GM21717 (cell line): Measurements from ENCODE around the gene UBE2E1.

Experiments used
- ATAC-seq: cut with Tn5 transposase; IDR thresholded peaks from one replicate; pipeline ENCODE4 v1.9.1; 2021; ENCODE audit warnings: mild to moderate bottlenecking, moderate library complexity; ENCODE audit not compliant: unreplicated experiment

The UBE2E1 gene

GRCh38 chr3:23805633-23806533, at the start of gene UBE2E1:
UBE2E1 (plus strand) TSS chr3:23805955; CDS start chr3:23807270, 1,315 bp downstream.
- peak; percentile 74 for ATAC-seq

- no peak for ATAC-seq
These were observed 49.4 kb upstream of the UBE2E1 start for GRCh38 chr3:23756206-23756840.

- ATAC-seq = no peak
These were observed 47.4 kb upstream of the UBE2E1 start for GRCh38 chr3:23758253-23758838.

GRCh38 chr3:23760325-23760724, 45.4 kb upstream of the UBE2E1 start:
- peak; percentile 15 for ATAC-seq

GRCh38 chr3:23760871-23761373, 44.8 kb upstream of the UBE2E1 start:
- peak; percentile 45 for ATAC-seq

GRCh38 chr3:23761440-23761896, 44.3 kb upstream of the UBE2E1 start:
- peak; percentile 33 for ATAC-seq

GRCh38 chr3:23762214-23762613, 43.5 kb upstream of the UBE2E1 start:
- ATAC-seq = peak; percentile 83

GRCh38 chr3:23762759-23763477, 42.8 kb upstream of the UBE2E1 start:
- ATAC-seq = no peak

- no peak for ATAC-seq
These were observed 41.3 kb upstream of the UBE2E1 start for GRCh38 chr3:23764407-23764806.

- no peak for ATAC-seq
These were observed 38.2 kb upstream of the UBE2E1 start for GRCh38 chr3:23767546-23767945.

GRCh38 chr3:23775254-23775909, 30.4 kb upstream of the UBE2E1 start:
- ATAC-seq = no peak

GRCh38 chr3:23776352-23776891, 29.3 kb upstream of the UBE2E1 start:
- ATAC-seq = no peak

GRCh38 chr3:23778446-23778845, 27.3 kb upstream of the UBE2E1 start:
- ATAC-seq = no peak

GRCh38 chr3:23779841-23780240, 25.9 kb upstream of the UBE2E1 start:
- ATAC-seq = no peak

- ATAC-seq = no peak
These were observed 24.7 kb upstream of the UBE2E1 start for GRCh38 chr3:23781051-23781450.

- ATAC-seq = no peak
These were observed 23.9 kb upstream of the UBE2E1 start for GRCh38 chr3:23781871-23782270.

- no peak for ATAC-seq
These were observed 20.6 kb upstream of the UBE2E1 start for GRCh38 chr3:23785097-23785645.

- ATAC-seq = no peak
These were observed 19.9 kb upstream of the UBE2E1 start for GRCh38 chr3:23785882-23786281.

- no peak for ATAC-seq
These were observed 14.1 kb upstream of the UBE2E1 start for GRCh38 chr3:23791678-23792077.
